ENCODE data around the gene LGI4.
"Not testable (repeated sequence)": the region's sequence is repeated elsewhere in the genome, so short reads cannot be mapped to it uniquely, and the experiment has no call there.

LGI4 gene

GRCh38 chr19:35105047-35105410, 29.8 kb downstream of the LGI4 start:
- no peak for DNase-seq

GRCh38 chr19:35104361-35104760, 30.5 kb downstream of the LGI4 start:
- no peak for DNase-seq

GRCh38 chr19:35103614-35104013, 31.2 kb downstream of the LGI4 start:
- not testable (repeated sequence) for DNase-seq

- DNase-seq: not testable (repeated sequence)
Measured at GRCh38 chr19:35101949-35102348, 32.9 kb downstream of the LGI4 start.

GRCh38 chr19:35100588-35101533, 34.0 kb downstream of the LGI4 start:
- no peak for DNase-seq

- DNase-seq: no peak
Measured at GRCh38 chr19:35099897-35100275, 35.0 kb downstream of the LGI4 start.

GRCh38 chr19:35099155-35099896, 35.5 kb downstream of the LGI4 start:
- DNase-seq: no peak

- peak; percentile 6 for DNase-seq
Measured at GRCh38 chr19:35098413-35099049, 36.3 kb downstream of the LGI4 start.

GRCh38 chr19:35095667-35096368, 39.0 kb downstream of the LGI4 start:
- DNase-seq: no peak

- no peak for DNase-seq
Measured at GRCh38 chr19:35094656-35095055, 40.2 kb downstream of the LGI4 start.

GRCh38 chr19:35093941-35094647, 40.8 kb downstream of the LGI4 start:
- no peak for DNase-seq

GRCh38 chr19:35093430-35093829, 41.4 kb downstream of the LGI4 start:
- DNase-seq: no peak

- DNase-seq: peak; percentile 82
Measured at GRCh38 chr19:35090506-35091214, 44.2 kb downstream of the LGI4 start.

GRCh38 chr19:35090160-35090505, 44.7 kb downstream of the LGI4 start:
- DNase-seq: no peak

GRCh38 chr19:35089554-35089953, 45.3 kb downstream of the LGI4 start:
- no peak for DNase-seq

GRCh38 chr19:35088131-35088913, 46.5 kb downstream of the LGI4 start:
- DNase-seq: no peak

GRCh38 chr19:35087393-35087792, 47.5 kb downstream of the LGI4 start:
- no peak for DNase-seq

- DNase-seq: no peak
Measured at GRCh38 chr19:35086455-35086854, 48.4 kb downstream of the LGI4 start.

- no peak for DNase-seq
Measured at GRCh38 chr19:35085947-35086346, 48.9 kb downstream of the LGI4 start.

- DNase-seq: no peak
Measured at GRCh38 chr19:35084509-35084762, 50.4 kb downstream of the LGI4 start.
